ENCODE data around the gene MTARC2. TPM values are rescaled to one million over a fixed set of nuclear protein-coding genes. Genes with fewer than 3 reads are reported as not detected.

MTARC2 gene
- total and polyA plus RNA-seq, 2 of the 4 experiments (the other 2 are of a cell fraction), result 0.36 to 2.6 TPM

- no peak for TF ChIP-seq POLR2A (IDR thresholded peaks at IDR 0.05; ENCODE audit: low read depth, low read length)
- no peak for TF ChIP-seq RAD21 (IDR thresholded peaks at IDR 0.05; ENCODE audit: low read length)
- no peak for TF ChIP-seq BHLHE40 (IDR thresholded peaks at IDR 0.05; ENCODE audit: low read depth, low read length)
- TF ChIP-seq NFE2L2 (IDR thresholded peaks at IDR 0.05; ENCODE audit: low read depth, low read length), result no peak
- no peak for TF ChIP-seq CTCF (conservative IDR thresholded peaks at IDR 0.05; ENCODE audit: low read depth, low read length)
- TF ChIP-seq USF2 (IDR thresholded peaks at IDR 0.05; ENCODE audit: low read depth, low read length), result no peak
- no peak for TF ChIP-seq MXI1 (IDR thresholded peaks at IDR 0.05; ENCODE audit: borderline replicate concordance, low read depth, low read length)
- TF ChIP-seq, protein P1, sequence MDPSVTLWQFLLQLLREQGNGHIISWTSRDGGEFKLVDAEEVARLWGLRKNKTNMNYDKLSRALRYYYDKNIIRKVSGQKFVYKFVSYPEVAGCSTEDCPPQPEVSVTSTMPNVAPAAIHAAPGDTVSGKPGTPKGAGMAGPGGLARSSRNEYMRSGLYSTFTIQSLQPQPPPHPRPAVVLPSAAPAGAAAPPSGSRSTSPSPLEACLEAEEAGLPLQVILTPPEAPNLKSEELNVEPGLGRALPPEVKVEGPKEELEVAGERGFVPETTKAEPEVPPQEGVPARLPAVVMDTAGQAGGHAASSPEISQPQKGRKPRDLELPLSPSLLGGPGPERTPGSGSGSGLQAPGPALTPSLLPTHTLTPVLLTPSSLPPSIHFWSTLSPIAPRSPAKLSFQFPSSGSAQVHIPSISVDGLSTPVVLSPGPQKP (IDR thresholded peaks at IDR 0.05; ENCODE audit: borderline replicate concordance, low read depth, low read length), result no peak
- no peak for TF ChIP-seq CHD1 (IDR thresholded peaks at IDR 0.05; ENCODE audit: low read depth, low read length)
- TF ChIP-seq FOS (IDR thresholded peaks at IDR 0.05; ENCODE audit: low read depth, low read length), result no peak
- no peak for TF ChIP-seq MAZ (IDR thresholded peaks at IDR 0.05; ENCODE audit: borderline replicate concordance, low read depth, low read length)
- TF ChIP-seq RCOR1 (IDR thresholded peaks at IDR 0.05; ENCODE audit: insufficient replicate concordance, low read length), result no peak
- in situ Hi-C loops (cut with MboI; ENCODE audit: low sequenced_read_pairs) (no loop called here), intact Hi-C loops (cut with micrococcal nuclease) (no loop called here), dilution Hi-C loops (cut with HindIII; ENCODE audit: low sequenced_read_pairs, unreplicated experiment) (no loop called here)
- WGBS, 2 experiments (ENCODE audit: extremely low coverage in 2 of 2, insufficient read length in 1 of 2), result 54% methylated on average over 3 of the region's 6 CpGs; no CpG with 5 or more reads in 1 of the 2 experiments
- ChIA-PET POLR2A (ENCODE audit: unreplicated experiment) (no interaction called here), CTCF (no interaction called here)
- peaks cover 3% of the 10 kb centered on the region for H3K36me3 ChIP-seq (ENCODE audit: control insufficient read depth, insufficient read depth, low read length)
- no peak overlapping the region for H3K4ac ChIP-seq (ENCODE audit: low read depth, low read length)
- H3K9me1 ChIP-seq (ENCODE audit: insufficient read depth, low read length), result no peaks in the 10 kb centered on the region
- H2AK5ac ChIP-seq (ENCODE audit: low read depth, low read length), result no peak overlapping the region
- H4K91ac ChIP-seq (ENCODE audit: insufficient read depth, low read depth, low read length), result no peak overlapping the region
- peaks cover 3% of the 10 kb centered on the region in 2 experiments; a peak in 1 of 4 replicates for H3K79me1 ChIP-seq (ENCODE audit: low read depth in 1 of 2, low read length in 2 of 2)
- peak overlapping the region; percentile 65 for H3K4me2 ChIP-seq (ENCODE audit: low read depth, low read length)
- H4K20me1 ChIP-seq (ENCODE audit: insufficient read depth, low read length), result no peaks in the 10 kb centered on the region
- H2BK120ac ChIP-seq (ENCODE audit: low read depth, low read length), result no peak overlapping the region
- H3K4me3 ChIP-seq (ENCODE audit: insufficient read depth, low read depth, low read length), result no peak overlapping the region
- H3K18ac ChIP-seq (ENCODE audit: low read depth, low read length), result no peak overlapping the region
- H3K23ac ChIP-seq (ENCODE audit: low read depth, low read length), result no peak overlapping the region
- H3K14ac ChIP-seq (replicated peaks; ENCODE audit: low read depth, low read length), result no peak overlapping the region; the same call in 1 of the 2 replicates
- peak; percentile 49; the same call in 1 of the 2 replicates for ATAC-seq (ENCODE audit: low read depth)
- no peaks in the 10 kb centered on the region for H3K27me3 ChIP-seq (ENCODE audit: control insufficient read depth, insufficient read depth, low read length)
- H2BK15ac ChIP-seq (ENCODE audit: low read depth, low read length), result no peak overlapping the region
- no TSS peak for BruUV-seq (replicated peaks)
- H3K9me3 ChIP-seq (ENCODE audit: control insufficient read depth, insufficient read depth, low read length), result no peaks in the 10 kb centered on the region
- H3K27ac ChIP-seq (ENCODE audit: insufficient read depth, low read length), result no peak overlapping the region
- H2AK9ac ChIP-seq (replicated peaks; ENCODE audit: low read depth, low read length, poor library complexity), result no peak overlapping the region
- H2BK5ac ChIP-seq (ENCODE audit: low read depth, low read length, poor library complexity, severe bottlenecking), result no peak overlapping the region
- H3K56ac ChIP-seq (ENCODE audit: extremely low read depth, insufficient read depth, low read length), result no peak overlapping the region
- H2AFZ ChIP-seq (replicated peaks; ENCODE audit: low read length, poor library complexity), result no peak overlapping the region
- H4K8ac ChIP-seq (ENCODE audit: low read depth in 2 of 2, low read length in 2 of 2), result no peak overlapping the region
- H3K9ac ChIP-seq (ENCODE audit: low read depth, low read length), result no peak overlapping the region
- DNase-seq, result no peak
- H2BK20ac ChIP-seq (ENCODE audit: low read depth, low read length), result no peak overlapping the region
- H3K4me1 ChIP-seq (ENCODE audit: control insufficient read depth, insufficient read depth, low read length), result peaks cover 2% of the 10 kb centered on the region; the same call in 1 of the 2 replicates
- no peak overlapping the region for H4K5ac ChIP-seq (ENCODE audit: low read depth, low read length)
Observed at GRCh38 chr1:220754212-220754917, 6.2 kb downstream of the MTARC2 start.
